ENCODE data around the gene KIF1C. TPM values are rescaled to one million over a fixed set of nuclear protein-coding genes. Genes with fewer than 3 reads are reported as not detected.

KIF1C gene
- total and polyA plus RNA-seq, 7 donors: 46.4 to 164 (median 85.6) TPM

DNA sequence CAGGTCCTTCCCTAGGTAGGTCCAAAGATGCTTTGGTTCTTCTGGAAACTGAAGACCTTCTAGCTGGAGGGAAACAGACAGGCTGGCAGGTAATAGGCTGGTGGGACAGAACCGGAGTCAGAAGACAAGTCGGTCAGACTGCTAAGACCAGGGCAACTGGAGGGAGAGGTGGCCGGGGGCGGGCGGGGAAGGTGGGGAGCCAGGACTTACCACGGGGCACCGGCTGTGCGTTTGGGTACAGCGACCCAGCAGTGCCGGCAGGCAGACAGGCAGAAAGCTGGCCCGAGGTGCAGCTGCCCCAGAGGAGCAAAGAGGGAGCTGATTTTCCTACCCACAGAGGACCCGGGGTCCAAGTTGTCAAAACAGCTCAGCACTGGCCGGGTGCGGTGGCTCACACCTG, 36.9 kb downstream of the KIF1C start:
- H3K27ac ChIP-seq: no peak overlapping the region
- no peak for DNase-seq
- intact Hi-C loops (cut with DNase I): no loop called here
- no peak overlapping the region for H3K4me3 ChIP-seq
- peaks cover 4 to 22% (median 6%) of the 10 kb centered on the region in 3 donors for H3K27me3 ChIP-seq
- H3K9me3 ChIP-seq: no peaks in the 10 kb centered on the region
- H3K4me1 ChIP-seq: peaks cover 0 to 16% (median 8%) of the 10 kb centered on the region in 4 donors
- WGBS, 2 donors: 85 to 93% methylated on average over 14 of the region's 14 CpGs
- TF ChIP-seq, protein P1, sequence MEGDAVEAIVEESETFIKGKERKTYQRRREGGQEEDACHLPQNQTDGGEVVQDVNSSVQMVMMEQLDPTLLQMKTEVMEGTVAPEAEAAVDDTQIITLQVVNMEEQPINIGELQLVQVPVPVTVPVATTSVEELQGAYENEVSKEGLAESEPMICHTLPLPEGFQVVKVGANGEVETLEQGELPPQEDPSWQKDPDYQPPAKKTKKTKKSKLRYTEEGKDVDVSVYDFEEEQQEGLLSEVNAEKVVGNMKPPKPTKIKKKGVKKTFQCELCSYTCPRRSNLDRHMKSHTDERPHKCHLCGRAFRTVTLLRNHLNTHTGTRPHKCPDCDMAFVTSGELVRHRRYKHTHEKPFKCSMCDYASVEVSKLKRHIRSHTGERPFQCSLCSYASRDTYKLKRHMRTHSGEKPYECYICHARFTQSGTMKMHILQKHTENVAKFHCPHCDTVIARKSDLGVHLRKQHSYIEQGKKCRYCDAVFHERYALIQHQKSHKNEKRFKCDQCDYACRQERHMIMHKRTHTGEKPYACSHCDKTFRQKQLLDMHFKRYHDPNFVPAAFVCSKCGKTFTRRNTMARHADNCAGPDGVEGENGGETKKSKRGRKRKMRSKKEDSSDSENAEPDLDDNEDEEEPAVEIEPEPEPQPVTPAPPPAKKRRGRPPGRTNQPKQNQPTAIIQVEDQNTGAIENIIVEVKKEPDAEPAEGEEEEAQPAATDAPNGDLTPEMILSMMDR (IDR thresholded peaks at IDR 0.05): no peak
- TF ChIP-seq EP300 (IDR thresholded peaks at IDR 0.05) (no peak), POLR2A (IDR thresholded peaks at IDR 0.05) (no peak), POLR2AphosphoS5 (IDR thresholded peaks at IDR 0.05) (no peak)
- H3K36me3 ChIP-seq: no peaks in the 10 kb centered on the region

DNA sequence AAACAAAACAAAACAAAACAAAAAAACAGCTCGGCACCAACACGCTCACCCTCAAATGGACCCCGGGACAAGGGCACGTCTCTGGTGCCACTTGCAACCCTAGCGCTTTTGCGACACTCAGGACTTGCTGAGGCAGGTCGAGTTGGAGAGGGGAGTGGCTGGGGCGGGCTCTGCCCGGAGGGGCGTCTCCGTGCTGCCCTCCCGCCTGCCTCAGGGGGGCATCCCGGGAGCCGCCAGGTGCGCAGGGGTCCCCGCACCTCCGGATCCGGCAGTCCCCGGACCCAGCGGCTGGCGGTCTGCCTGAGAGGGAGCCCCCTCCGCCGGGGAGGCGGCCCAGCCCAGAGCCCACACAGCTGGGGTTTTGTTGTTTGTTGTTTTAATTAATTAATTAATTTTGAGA, 37.6 kb downstream of the KIF1C start, which contains the start of gene SLC52A1:
TSS of gene SLC52A1 (minus strand) at position 112 of the 400 bp plus-strand sequence. CDS start 820 bp downstream, outside the sequence.
- Histone ChIP-seq H3K9me3 (no peaks in the 10 kb centered on the region), H3K4me1 (peaks cover 0 to 16% (median 8%) of the 10 kb centered on the region in 4 donors), H3K4me3 (peak within 1 kb of the TSS in 2 of 4 donors; percentile 12 to 24), H3K36me3 (no peaks in the 10 kb centered on the region), H3K27ac (no peak within 1 kb of the TSS), H3K27me3 (peaks cover 4 to 22% (median 6%) of the 10 kb centered on the region in 3 donors)
- intact Hi-C loops (cut with DNase I): no loop called here
- TF ChIP-seq EP300 (IDR thresholded peaks at IDR 0.05): no peak
- TF ChIP-seq, protein P1 (IDR thresholded peaks at IDR 0.05): no peak
- DNase-seq: no peak
- WGBS, 2 donors: 3 to 11% methylated on average over 24 of the region's 24 CpGs

DNA sequence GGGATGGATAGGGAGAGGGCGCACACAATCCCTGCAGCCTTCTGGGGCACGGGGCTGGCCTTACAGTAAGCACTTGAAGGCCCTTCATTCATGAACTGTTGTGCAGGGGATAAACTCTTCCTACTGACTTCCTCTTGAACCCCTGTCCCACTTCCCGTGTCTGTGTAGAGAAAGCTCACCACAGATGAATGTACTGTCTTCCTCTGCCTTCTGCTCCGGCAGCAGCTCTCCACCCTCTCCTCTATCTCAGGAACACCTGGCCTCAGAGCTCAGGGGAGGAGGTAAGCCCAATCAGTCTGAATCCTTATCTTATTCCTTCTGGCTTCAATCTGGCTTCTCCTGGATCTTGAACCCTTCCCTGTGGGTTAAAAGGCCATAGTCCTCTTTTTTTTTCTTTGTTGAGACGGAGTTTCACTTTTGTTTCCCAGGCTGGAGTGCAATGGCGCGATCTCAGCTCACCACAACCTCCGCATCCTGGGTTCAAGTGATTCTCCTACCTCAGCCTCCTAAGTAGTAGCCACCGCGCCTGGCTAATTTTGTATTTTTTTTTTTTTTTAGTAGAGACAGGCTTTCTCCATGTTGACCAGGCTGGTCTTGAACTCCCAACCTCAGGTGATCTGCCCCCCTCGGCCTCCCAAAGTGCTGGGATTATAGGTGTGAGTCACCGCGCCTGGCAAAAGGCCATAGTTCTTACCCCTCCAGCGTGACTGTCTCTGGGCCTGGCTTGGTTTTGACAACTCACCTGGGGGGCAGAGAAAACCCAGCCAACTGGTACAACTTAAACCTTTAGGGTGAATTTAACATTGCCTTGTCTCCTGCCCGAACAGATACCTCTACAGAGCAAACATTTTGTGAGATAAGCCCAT, 44.6 kb downstream of the KIF1C start:
- intact Hi-C loops (cut with DNase I): no loop called here
- Histone ChIP-seq H3K27ac (no peak overlapping the region), H3K36me3 (no peaks in the 10 kb centered on the region), H3K27me3 (no peaks in the 10 kb centered on the region), H3K4me3 (no peak overlapping the region), H3K4me1 (no peaks in the 10 kb centered on the region), H3K9me3 (no peaks in the 10 kb centered on the region)
- TF ChIP-seq POLR2A (IDR thresholded peaks at IDR 0.05): no peak
- TF ChIP-seq, protein P1 (IDR thresholded peaks at IDR 0.05): no peak
- TF ChIP-seq EP300 (IDR thresholded peaks at IDR 0.05): no peak
- TF ChIP-seq POLR2AphosphoS5 (IDR thresholded peaks at IDR 0.05): no peak
- WGBS, 2 donors: 28 to 68% methylated on average over 15 of the region's 15 CpGs
- DNase-seq: no peak

DNA sequence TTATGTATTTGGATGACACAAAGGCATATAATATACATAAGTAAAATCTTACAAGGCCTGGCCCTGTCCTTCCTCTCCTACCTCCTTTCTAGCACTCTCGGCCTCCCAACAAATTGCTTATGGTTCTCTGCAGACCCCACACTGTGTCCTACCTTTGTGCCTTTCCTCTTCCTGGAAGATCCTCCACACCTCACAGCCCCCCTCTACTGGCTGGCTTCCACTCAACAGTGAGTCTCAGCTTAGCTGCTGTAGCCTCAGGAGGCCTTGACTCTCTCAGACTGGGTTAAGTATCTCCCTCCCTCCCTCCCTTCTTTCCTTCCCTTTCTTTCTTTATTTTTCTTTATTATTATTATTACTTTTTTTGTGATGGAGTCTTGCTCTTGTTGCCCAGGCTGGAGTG, 45.8 kb downstream of the KIF1C start:
- Histone ChIP-seq H3K27ac (no peak overlapping the region), H3K27me3 (no peaks in the 10 kb centered on the region), H3K4me3 (no peak overlapping the region), H3K4me1 (peaks cover 0 to 1% (median 0%) of the 10 kb centered on the region in 4 donors), H3K9me3 (no peaks in the 10 kb centered on the region), H3K36me3 (no peaks in the 10 kb centered on the region)
- DNase-seq: no peak
- 95 to 100% methylated on average over 1 of the region's 1 CpG for WGBS, 2 donors
- TF ChIP-seq EP300 (IDR thresholded peaks at IDR 0.05): no peak
- TF ChIP-seq POLR2AphosphoS5 (IDR thresholded peaks at IDR 0.05): no peak
- TF ChIP-seq, protein P1 (IDR thresholded peaks at IDR 0.05): no peak
- no peak for TF ChIP-seq POLR2A (IDR thresholded peaks at IDR 0.05)
- intact Hi-C loops (cut with DNase I): no loop called here
